Activated CD4-positive, alpha-beta T cell treated with anti-CD3 and anti-CD28 coated beads for 4 hours (primary cell): Measurements from ENCODE around the gene SGK2.

Source experiments
- DNase-seq, 2 donors: peaks; one replicate each; pipeline ENCODE4 v3.0.0-alpha.2; 2020

SGK2 gene

DNA sequence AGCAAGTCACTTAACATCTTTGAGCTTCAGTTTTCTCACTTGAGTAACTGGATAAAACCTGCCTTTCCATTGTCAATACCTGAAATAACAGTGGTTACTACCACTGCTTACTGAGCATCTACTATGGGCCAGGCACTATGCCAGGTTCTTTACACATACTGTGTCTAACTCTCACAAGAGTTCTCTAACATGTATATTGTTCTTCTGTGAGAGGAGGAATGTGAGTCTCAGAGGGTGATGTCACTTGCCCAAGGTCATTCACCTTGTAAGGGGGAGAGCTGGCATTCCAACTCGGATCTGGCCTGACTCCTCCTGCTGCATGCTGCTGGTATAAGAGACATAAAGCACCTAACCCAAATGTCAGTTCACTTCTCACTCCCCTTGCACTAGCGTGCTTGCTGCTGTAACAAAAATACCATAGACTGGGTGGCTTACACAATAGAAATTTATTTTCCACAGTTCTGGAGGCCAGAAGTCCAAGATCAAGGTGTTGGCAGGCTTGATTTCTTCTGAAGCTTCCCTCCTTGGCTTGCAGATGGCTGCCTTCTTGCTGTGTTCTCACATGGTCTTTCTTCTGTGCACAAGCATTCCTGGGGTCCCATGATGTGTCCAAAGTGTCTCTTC is 21.9 kb upstream of the SGK2 start:
- DNase-seq = no peak

DNA sequence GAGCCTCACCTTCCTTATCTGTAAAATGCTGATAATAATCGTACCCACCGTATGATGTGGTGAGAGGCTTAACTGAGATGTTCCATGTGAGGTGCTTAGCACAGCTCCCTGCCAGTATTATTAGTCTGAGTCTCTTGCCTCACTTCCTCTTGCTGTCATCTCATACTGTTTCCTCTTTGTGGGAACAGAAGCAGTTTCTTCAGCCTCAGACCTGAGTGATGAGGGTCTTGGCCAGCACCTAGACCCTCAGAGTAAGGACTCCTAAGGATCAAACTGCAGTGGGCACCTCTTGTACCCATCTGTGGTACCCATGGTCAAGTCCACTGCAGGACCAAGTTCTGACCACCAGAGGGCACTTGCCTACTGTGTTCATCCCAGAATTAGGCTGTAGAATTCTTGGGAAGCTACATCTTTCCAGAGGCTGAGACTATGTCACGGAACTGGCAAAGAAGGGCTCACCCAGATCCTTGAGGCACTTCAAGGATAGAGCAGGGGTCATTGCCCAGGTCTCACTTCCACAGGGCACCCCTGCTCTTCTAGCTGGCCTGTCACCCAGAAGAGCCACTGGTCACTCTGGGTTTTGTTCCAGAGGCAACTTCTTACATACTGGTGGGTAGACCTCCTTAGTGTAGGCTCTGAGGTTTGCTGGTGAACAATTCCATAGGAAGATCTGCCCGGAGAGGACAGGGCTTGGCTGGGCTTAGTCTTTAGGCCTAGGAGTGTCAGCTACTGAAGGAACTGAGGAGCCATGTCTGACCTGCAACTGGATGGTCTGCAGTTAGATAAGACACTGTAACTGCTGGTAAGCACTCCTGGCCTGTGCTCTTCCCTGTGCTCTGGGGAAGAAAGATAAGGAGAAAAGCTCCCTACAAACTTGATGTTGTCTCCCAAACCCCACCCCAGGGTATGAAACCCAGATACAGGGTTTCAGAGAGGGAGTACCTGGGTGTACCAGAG is 20.6 kb upstream of the SGK2 start:
- DNase-seq = peak; percentile 19 to 53

DNA sequence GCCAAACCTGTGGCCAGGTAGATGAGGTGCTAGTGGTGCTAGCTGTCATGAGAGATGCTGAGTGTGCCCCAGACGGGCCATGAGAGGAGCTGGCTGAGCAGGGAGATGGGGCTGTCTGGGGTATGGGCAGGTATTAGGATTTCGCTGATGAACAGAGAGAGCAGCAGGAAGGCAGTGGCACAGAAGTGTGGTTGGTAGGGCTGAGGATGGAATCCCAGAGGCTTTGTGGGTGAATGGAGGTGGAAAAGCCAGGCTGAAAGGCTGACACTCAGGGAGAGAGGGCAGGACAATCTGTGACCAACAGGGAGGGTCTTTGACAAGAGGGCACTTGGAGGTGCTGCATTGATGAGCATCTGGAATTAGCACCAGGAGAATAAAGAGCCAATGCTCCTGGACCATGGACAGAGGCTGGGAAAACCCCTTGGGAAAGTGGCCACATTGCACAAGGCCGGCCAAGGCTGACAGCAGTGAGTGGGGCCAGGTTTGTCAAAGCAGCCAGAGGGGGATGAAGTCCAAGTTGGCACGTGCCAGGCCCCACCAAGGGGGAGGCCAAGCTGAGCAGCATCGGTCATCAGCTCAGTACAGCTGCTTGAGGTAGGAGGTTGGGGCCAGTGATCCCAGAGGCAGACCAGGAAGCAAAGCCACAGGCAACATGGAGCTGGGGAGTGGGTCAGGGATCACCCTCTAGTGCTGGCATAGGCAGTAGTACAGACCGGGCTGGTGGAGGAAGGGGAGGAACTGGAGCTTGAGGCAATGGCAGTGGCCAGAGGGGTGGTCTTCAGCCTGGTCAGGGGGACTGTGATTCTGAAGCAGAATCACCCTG is 19.7 kb upstream of the SGK2 start:
- DNase-seq = no peak

DNA sequence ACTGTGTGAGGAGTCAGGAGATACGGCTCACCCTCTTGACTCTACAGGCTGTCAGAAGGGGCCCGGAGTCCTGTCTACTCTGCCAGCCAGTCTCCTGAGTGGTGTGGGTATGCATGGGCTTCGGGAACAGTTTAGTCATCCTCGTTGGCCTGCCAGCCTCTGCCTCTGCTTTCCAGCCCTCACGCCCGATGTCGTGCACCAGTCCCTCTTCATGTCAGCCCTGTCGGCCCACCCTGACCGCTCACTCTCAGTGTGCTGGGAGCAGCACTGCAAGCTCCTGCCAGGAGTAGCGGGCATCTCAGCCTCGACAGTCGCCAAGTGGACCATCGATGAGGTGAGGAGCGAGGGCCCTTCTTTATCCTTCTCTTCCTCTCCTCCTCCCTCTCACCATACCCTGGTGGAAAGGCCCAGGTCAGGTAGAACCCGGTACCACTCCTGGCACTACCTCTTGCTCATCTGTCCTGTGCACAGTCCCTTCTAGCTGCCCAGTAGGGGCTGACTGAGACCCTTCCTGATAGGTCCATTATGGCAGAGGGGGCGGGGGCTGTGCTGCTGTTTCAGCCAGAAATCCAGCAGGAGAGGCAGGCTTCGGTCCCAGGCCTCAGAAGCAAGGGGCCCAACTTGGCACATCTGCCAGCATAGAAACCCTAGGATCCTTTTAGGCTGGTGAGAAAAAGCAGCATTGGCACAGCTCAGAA is 18.7 kb upstream of the SGK2 start:
- DNase-seq = no peak

DNA sequence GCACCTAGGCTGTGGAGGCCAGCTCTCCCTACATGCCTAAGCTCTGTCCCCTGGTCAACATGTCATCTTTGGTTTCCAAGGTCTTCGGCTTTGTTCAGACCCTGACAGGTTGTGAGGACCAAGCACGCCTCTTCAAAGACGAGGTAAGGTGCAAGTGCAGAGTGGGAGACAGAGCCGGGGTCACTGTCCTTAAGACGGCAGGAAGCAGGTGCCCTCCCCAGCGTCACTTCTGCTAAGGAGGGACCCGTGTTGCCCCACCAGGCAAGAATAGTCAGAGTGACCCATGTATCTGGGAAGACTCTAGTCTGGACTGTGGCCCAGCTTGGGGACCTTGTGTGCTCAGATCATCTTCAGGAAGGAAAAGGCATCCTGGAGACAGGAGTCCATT is 18.2 kb upstream of the SGK2 start:
- DNase-seq = no peak

DNA sequence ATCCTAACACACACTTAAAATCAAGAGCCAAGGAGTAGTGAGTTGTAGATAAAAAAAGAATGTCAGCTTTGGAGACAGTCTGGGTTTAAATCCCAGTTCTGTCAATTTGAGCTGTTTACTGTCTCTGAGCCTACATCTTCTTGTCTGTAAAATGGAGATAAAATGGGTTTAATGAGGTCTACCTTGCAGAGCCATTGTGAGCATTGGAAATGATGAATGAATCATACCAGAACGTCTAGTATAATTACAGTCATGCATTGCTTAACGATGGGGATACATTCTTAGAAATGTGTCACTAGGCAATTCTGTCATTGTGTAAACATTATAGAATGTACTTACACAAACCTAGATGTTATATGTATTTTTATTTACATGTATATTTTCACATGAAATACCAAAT is 17.6 kb upstream of the SGK2 start:
- no peak for DNase-seq

DNA sequence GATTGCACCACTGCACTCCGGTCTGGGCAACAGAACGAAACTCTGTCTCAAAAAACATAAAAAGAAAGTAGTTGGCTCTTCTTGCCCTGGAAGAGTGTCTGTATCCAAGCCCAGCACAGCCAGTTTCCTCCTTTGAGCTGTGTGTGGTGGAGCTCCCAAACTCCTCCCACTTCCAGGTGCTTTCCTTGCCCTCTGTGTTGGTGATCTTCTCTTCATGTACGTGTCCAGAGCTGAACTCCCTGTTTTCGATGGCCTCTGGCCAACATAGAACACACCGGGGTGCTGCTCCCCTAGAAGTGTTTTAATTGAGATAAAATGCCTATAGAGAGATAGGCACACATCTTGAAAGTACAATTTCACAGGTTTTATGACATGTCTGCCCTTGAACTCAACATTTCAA is 16.7 kb upstream of the SGK2 start:
- no peak for DNase-seq

DNA sequence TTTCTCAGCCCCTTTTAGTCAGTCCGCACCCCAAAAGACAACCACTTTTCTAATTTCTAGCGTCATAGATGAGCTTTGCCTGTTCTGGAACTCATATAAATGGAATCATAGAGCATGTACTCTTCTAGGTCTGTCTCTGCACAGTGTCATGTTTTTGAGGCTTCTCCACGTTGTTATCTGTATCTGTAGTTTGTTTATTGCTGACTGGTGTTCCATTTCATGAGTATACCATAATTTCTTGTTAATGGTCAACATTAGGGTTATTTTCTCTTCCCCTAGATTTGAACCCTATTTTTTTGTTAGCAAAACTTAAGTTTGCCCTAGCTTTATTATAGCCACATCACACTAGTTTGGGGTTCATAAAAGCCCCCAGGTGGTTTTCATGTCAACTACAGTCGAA is 16.2 kb upstream of the SGK2 start:
- DNase-seq = no peak

DNA sequence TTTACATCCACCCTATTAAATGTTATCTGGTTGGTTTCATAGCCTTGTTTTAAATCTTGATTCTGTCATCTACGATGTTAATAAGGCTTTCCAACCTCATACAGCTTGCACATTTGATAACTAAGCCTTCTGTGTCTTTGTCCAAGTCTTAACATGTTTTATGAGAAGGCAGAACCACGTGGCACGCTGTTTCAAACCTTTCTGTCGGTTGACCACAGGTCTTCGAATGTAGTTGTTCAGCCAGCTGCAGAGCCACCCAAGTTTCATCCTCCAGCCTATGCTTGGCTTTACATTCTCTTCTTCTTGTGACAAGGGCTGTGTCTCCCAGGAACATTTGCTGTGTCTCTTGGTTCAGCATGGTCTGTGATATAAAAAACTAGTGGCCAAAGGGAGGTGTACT is 15.7 kb upstream of the SGK2 start:
- no peak for DNase-seq

DNA sequence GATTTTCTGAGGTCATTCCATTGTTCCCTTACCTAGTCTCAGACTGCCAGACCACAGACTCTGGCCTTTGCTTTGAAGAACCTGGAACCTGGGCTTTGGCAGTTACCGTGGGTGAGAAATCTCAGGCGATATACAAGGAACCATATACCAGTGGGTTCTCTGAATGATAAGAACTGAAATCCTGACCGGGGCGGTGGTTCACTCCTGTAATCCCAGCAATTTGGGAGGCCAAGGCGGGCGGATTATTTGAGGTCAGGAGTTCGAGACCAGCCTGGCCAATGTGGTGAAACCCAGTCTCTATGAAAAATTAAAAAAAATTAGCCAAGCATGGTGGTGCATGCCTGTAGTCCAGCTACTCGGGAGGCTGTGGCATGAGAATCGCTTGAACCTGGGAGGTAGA is 14.3 kb upstream of the SGK2 start:
- no peak for DNase-seq

DNA sequence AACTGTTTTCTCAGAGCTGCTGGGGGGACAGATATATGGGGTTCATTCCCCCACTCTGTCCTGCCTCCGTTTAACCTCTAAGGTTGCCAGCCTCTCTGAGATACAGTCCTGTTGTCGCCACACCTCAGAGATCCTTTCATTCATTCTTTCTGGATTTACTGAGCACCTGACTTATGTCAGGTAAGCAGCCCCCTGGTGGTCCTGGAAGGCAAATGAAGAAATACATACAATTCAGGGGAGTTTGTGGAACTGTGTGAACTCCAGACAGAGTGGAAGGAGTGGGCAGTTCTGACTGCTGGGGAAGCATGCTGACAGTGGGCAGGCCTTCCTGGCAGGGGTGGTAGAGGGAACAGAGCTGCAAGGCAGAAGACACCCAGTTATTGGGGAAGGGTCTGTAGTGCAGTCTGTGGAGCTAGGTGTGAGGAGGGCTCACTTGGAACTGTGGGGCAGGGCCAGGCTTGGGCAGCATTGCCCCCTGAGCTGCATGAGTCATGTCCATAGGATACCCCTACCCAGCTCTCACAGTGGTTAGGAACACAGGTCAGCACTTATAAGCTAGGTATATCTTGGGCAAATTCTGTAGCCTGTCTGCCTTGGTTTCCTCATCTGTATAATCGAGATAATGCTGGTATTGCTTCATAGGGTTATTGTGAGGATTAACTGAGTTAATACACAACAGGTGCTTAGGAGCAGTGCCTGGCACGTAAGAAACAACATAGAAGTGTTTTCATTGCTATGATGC is 12.8 kb upstream of the SGK2 start:
- DNase-seq = no peak

DNA sequence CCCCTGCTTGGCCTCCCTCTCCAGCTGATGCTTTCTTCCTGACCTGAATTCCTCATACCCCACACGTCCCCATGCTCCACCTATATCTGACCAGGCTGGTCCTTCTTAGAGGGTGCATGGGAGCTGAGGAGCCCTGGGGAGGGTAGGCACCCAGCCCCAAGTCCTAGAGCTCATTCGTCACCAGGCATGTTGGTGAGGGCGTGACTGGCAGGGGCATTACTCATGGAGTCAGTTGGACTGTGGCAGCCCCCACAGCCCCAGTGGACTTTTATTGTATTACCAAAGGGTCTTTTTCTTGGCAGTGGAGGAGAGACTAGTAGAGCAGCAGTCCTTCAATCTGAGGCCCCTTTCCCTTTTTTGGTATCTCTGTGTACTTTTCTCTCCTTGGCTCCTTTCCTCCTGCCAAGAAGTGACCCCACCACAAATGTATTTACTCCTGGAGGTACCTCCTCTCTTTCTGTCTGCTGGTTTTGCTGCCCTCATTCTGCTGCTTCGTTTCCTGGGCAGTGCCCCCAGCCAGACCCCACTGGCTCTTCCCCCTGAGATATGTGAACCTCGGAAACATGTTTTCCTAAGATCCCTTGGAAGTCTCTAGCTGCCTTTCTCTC is 10.4 kb upstream of the SGK2 start:
- no peak for DNase-seq

DNA sequence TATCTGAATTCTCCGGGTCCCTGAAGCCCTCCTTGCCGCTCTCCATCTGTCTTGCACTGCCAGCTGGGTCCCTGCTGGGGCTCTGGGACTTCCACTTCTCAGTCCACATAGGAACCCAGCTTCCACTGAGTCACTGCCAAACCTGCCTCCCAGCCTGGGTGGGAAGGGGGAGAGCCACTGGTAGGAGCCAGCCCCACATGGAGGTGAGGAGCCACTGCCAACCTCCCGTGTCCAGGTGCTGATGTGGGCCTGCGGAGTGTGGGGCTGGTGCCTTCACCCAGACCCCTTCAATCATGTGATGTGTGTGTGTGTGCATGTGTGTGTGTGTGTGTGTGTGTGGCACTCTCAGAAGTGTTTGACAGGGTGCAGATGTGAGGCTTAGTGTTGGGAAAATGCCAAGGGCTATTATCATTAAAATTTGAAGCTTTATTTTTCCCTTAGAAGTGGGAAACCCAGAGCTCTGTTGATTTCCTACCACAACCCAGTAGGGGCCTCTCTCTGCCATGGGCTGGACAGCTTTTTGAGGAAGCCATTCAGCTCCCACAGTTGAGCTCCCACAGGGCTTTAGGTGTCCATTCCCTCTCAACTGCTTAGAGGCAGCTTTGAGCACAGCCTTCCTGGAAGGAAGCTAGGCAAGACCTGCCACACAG is 9.3 kb upstream of the SGK2 start:
- no peak for DNase-seq

DNA sequence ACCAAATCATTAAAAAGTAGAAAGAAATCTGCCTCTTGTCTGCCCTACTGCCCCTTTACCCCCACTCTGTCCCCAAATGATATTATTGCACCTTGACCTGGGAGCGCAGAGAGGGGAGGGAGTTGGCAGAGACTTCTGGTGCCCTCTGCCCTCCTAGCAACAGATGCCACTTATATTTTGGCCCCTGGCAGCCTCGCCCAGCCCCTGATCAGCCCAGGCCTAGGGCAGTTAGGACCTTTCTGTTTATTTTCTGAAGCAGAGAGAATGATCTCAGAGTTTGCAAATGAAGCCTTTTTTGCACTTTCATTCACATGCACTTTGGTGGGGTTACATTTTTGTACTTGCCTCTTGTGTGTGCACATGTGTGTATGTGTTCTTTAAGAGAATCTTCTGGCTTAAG is 8.4 kb upstream of the SGK2 start:
- no peak for DNase-seq

DNA sequence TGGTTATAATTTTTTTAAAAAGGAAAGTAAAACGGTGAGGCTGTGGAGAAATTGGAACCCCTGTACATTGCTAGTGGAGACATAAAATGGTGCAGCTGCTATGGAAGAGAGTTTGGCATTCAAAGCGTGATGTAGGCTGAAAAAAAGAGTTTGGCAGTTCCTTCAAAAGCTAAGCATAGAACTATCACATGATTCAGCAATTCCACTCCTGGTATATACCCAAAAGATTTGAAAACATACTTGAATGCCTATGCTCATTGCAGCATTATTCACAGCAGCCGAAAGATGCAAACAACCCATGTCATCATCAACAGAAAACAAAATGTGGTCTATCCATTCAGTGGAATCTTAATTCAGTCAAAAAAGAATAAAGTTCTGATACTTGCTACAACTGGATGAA is 4.5 kb upstream of the SGK2 start:
- no peak for DNase-seq

DNA sequence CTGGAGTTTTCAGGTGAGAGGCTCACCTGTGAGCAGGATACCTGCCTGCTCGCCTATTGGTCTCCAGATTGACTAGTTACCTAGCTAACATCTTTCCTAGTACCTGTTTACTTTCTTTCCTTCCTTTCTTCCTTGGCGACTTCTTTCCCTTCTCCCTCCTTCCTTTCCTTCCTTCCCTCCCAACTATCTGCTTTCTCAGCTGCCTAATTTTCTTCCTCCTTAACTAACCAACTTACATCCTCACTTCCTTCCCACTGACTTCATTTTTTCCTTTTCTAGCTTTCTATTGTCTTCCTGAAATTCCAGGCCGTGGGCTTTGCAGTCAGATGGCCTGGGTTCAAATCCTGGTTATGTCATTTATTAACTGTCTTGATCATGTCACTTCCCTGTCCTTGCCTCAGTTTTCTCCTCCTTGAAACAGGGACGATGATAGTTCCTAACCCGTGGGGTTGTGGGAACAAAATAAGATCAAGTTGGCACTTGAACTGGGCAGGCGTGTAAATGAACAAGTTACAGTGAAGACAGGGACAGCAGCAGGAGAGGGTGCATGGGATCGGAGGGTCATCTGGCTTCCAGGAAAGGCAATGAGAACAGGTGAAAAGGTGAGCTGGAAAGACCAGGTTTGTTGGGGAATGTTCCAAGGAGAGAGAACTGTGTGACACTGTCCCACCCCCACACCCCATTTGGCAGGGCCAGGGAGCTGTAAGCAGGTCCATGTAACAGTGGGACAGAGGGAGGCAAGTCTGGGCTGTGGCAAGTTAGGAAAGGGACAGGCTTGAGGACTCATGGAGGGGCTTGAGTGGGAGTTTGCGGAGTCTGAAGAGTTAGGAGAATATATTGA is 540 bp downstream of the SGK2 start:
- DNase-seq = no peak

DNA sequence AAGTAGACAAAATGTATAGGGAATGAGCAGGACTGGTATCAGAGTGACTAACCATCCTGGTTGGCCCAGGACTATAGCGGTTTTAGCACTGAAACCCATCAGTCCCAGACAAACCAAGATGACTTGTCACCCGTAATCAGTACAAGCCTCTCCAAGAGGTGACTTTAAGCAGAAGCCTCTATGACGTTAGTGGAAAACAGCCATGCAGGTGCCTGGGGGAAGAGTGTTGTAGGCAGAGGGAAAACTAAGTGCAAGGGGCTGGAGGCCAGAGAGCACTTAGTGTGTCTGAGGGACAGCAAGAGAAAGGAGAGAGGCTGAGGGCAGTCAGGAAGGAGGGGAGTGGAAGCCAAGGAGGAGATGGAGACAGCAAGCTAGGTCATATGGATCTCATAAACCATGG is 2.1 kb downstream of the SGK2 start:
- no peak for DNase-seq

DNA sequence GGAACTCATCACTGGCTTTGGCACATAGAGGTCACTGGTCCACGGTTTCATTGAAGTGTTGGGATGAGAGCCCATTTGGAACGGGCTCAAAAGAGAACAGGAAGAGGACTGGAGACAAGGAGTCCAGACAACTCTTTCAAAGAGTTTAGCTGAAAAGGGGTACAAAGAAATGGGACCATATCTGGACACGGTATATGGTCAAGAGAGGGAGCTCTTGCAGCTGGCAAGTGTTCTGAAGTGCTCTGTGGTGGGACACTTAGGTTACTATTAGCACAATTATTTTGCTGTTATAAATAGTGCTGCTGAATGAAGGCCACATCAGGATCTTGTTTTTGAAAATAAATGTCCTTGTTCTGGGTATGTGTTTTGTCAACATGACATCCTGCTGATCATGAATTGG is 4.6 kb downstream of the SGK2 start:
- no peak for DNase-seq

DNA sequence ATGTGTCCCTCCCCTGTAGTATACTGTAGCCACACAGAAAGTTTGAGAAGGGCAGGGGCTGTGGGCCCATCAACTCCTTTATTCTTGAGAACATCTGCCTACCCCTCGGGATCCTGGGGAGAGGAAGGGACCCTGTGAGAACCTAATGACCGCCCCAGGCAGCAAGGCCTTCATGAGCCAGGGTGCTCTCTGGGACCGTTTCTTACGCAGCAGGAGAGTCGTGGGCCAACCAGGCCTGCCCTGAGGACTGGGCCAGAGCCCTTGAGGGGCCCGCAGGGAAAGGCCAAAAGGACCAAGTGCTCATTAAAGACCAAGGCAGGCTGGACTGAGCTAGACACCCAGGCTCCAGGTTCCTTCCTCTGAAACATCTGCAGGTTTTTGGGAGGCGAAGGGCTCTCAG is 5.2 kb downstream of the SGK2 start:
- no peak for DNase-seq

DNA sequence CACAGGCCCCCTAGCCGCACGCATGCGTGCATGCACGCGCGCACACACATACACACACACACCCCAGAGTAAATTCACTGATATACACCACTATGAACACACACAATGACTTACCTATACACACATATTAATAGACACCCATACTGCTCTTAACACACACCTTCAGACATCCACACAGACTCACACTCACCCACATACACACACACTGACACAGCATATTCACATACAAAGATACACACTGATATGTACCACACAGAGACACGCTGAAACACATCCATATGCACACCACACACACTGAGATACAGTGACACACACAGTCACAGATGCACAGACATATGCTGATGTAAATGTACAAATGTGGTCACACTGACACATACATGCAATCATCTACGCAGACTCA is 5.6 kb downstream of the SGK2 start:
- DNase-seq = no peak
